Right lobe of liver (tissue), 4 donors: ENCODE results near the gene TAF8.

Source experiments
- POLR2A ChIP-seq: fragments of 450-650 bp; IDR thresholded peaks from one replicate; pipeline ENCODE4 v1.6.1; 2017; ENCODE audit warnings: antibody characterized with exemption, mild to moderate bottlenecking
- TF ChIP-seq, protein P1 (sequence below), 4 donors: fragments of 200-600 bp in 3 of 4; fragments of 450-650 bp in 1 of 4; IDR thresholded peaks; one replicate each; pipeline versions ENCODE4 v1.5.1 to v1.8.0; 2016 to 2022; ENCODE audit warnings: antibody characterized with exemption in 4 of 4, mild to moderate bottlenecking in 2 of 4
- donor health status: DM: no; HTN: no; CAD: no.
- donor health status: DM: no; HTN: no; CAD: no.
- donor health status: DM: no; HTN: yes; CAD: no.

GRCh38 chr6:42045538-42046460, 4.5 kb upstream of the TAF8 start:
- TF ChIP-seq, protein P1, sequence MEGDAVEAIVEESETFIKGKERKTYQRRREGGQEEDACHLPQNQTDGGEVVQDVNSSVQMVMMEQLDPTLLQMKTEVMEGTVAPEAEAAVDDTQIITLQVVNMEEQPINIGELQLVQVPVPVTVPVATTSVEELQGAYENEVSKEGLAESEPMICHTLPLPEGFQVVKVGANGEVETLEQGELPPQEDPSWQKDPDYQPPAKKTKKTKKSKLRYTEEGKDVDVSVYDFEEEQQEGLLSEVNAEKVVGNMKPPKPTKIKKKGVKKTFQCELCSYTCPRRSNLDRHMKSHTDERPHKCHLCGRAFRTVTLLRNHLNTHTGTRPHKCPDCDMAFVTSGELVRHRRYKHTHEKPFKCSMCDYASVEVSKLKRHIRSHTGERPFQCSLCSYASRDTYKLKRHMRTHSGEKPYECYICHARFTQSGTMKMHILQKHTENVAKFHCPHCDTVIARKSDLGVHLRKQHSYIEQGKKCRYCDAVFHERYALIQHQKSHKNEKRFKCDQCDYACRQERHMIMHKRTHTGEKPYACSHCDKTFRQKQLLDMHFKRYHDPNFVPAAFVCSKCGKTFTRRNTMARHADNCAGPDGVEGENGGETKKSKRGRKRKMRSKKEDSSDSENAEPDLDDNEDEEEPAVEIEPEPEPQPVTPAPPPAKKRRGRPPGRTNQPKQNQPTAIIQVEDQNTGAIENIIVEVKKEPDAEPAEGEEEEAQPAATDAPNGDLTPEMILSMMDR (IDR thresholded peaks at IDR 0.05), result no peak
- no peak for TF ChIP-seq POLR2A
